T-helper 2 cell treated with Interferon-gamma antibody and Interleukin-4, amounts not matched to agents 5 μg/mL and 100 μg/mL, for 36 hours (primary cell): ENCODE results near the gene SMIM5.
"Not testable (repeated sequence)": the region's sequence is repeated elsewhere in the genome, so short reads cannot be mapped to it uniquely, and the experiment has no call there.

Source experiments
- DNase-seq: peaks from one replicate; pipeline ENCODE4 v3.0.0; 2021; ENCODE audit warnings: low spot score
- H3K27ac Mint-ChIP-seq: one replicate; pipeline ENCODE4 v1.8.0; 2021; ENCODE audit warnings: mild to moderate bottlenecking, mixed read lengths
- H3K27me3 Mint-ChIP-seq: one replicate; pipeline ENCODE4 v1.8.0; 2021; ENCODE audit warnings: low read depth, mixed read lengths
- H3K36me3 Mint-ChIP-seq: one replicate; pipeline ENCODE4 v1.8.0; 2021; ENCODE audit warnings: low read depth, mixed read lengths
- H3K4me1 Mint-ChIP-seq: one replicate; pipeline ENCODE4 v1.8.0; 2021; ENCODE audit warnings: low read depth, mixed read lengths
- H3K4me3 Mint-ChIP-seq: one replicate; pipeline ENCODE4 v1.8.0; 2022; ENCODE audit warnings: mild to moderate bottlenecking, moderate library complexity, mixed read lengths
- H3K9me3 Mint-ChIP-seq: one replicate; pipeline ENCODE4 v1.8.0; 2021; ENCODE audit warnings: mixed read lengths

SMIM5 gene

DNA sequence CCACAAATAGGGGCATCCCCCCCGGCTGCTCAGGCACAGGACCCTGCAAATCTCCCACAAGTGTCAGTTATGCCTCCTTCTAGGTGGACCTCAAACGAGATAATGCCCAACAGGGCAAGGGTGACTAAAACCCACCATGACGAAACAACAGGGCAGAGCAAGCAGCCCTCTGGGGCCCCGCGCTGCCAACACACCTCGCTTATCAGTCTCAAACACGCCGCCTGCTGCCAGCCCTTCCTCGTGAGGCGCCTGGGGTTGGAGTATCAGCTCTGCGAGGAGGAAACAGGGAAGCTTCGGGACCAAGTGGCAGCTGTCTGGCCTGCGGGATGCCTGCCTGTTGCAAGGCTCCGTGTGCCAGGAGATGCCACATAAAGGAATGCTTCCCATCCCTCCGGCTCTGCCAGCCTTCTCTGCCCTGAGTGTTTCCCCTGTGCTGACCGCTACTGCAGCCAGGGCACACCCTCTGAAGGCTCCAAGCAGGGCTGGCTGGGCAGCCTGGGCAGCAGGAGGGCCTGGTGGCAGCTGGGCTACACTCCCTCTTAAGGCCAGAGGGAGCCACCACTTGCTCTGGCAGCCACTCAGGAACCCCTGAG, 2.5 kb downstream of the SMIM5 start:
- Mint-ChIP-seq H3K36me3 (no peaks in the 10 kb centered on the region), H3K4me1 (peaks cover 1% of the 10 kb centered on the region), H3K27me3 (no peaks in the 10 kb centered on the region), H3K4me3 (no peak overlapping the region), H3K9me3 (no peaks in the 10 kb centered on the region), H3K27ac (no peak overlapping the region)
- DNase-seq, result no peak

DNA sequence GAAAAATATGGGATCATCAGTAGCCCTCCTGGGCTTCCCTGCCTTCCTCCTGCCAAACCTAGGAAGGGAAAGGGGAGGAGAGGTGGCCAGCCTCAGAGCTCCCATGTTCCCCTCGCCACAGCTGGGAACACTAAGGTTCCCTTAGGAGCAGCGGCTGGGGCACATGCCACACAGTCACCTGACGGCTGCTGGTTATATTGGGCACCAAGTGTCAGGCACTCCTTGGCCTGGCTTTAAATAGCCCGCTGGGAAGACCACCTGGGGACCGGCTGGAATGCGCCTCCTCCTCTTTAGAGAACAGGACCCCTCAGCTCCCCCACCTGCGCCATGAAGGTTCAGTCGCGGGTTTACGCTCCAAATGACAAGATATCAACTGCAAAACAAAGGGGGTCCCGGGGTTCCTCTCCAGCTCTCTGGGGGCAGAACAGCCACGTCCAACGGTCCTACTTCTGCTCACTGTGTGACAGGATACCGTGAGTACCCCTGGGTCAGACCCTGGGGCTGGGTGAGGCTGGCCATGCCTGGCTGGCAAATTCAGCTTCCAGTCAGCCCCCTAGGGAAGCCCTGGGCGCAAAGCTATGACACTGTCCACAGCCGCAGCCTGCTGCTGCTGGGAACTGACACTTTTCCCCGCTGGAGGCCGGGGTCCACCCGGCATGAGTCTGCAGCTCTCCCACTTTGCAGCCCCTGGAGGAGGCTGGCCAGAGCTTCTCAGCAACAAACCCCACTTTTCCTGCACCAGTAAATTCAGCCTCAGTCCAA, 3.3 kb downstream of the SMIM5 start:
- Mint-ChIP-seq H3K27me3 (no peaks in the 10 kb centered on the region), H3K36me3 (no peaks in the 10 kb centered on the region), H3K4me3 (no peak overlapping the region), H3K9me3 (no peaks in the 10 kb centered on the region), H3K4me1 (peaks cover 1% of the 10 kb centered on the region), H3K27ac (no peak overlapping the region)
- no peak for DNase-seq

DNA sequence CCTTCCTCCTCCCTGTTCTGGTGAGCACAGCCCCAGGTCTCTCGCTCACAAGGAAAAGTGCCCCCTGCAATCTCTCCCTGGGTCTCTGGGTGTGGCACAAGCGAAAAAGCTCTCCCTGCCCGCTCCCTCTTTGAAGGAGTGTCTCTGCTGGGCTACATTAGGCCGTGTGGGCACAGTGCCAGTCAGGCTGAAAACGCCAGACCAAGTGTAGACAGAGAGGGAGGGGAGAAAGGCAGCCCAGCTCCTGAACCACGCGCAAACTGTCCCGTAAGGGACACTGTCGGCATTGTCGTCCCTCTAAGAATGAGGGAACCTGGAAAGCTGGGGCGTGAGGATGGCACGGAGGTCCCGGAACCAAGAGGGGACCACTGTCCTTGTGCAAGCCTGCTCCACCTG, 3.9 kb downstream of the SMIM5 start:
- H3K4me3 Mint-ChIP-seq, result no peak overlapping the region
- no peak overlapping the region for H3K27ac Mint-ChIP-seq
- DNase-seq, result no peak
- H3K9me3 Mint-ChIP-seq, result no peaks in the 10 kb centered on the region
- no peaks in the 10 kb centered on the region for H3K36me3 Mint-ChIP-seq
- H3K27me3 Mint-ChIP-seq, result no peaks in the 10 kb centered on the region
- peaks cover 1% of the 10 kb centered on the region for H3K4me1 Mint-ChIP-seq

DNA sequence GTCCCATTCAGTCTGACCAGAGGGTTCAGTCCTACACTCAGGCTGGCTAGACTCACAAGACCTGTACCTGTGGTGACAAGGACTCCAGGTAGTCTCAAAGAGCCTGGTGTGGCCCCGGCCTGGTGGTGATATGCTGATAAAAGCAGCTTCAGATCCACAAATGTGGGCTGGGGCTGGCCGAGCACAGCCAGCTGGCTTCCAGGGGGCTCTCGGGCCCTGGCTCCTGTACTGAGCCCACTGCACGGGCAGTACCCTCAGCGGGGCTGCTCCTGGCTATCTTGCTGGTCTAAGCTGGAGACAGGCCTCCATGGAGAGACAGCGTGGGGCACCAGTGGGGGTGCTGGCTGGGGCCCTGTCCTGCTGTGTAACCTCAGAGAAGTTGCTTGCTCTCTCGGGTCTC, 4.3 kb downstream of the SMIM5 start:
- Mint-ChIP-seq H3K27ac (no peak overlapping the region), H3K4me3 (no peak overlapping the region), H3K4me1 (peaks cover 1% of the 10 kb centered on the region), H3K27me3 (no peaks in the 10 kb centered on the region), H3K9me3 (no peaks in the 10 kb centered on the region), H3K36me3 (no peaks in the 10 kb centered on the region)
- DNase-seq, result no peak

DNA sequence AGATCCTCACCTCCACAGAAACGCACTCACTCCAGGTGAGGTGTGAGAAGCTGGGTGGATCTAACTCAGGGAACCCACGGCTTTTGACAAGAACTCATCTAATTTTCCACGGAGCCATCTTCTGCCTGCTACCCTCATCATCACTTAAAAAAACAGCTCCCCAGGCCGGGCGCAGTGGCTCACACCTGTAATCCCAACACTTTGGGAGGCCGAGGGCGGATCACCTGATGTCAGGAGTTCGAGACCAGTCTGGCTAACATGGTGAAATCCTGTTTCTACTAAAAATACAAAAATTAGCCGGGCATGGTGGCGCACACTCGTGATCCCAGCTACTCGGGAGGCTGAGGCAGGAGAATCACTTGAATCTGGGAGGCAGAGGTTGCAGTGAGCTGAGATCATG, 4.8 kb downstream of the SMIM5 start:
- not testable (repeated sequence) for H3K9me3 Mint-ChIP-seq, H3K4me1 Mint-ChIP-seq, H3K27ac Mint-ChIP-seq, H3K27me3 Mint-ChIP-seq, H3K36me3 Mint-ChIP-seq, H3K4me3 Mint-ChIP-seq, DNase-seq

DNA sequence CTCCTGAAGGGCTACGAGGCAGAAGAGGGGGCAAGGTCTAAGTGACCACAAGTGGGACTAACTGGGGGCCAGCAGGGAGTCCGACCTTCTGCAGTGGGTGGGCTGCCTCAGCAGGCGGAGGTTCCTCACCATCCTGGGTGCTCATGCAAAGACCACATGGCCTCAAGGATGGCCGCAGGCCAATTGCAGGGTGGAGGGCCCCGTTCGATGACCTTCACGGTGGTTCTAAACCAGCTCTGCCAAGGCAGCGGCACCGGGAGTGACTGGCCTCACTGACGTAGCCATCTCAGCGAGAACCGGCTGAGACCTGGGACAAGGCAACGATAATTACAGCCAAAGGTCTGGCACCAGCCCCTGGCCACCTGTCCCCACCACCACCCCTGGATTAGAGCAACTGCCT, 5.7 kb downstream of the SMIM5 start:
- H3K4me1 Mint-ChIP-seq, result peaks cover under 1% of the 10 kb centered on the region
- no peak for DNase-seq
- H3K36me3 Mint-ChIP-seq, result no peaks in the 10 kb centered on the region
- no peaks in the 10 kb centered on the region for H3K9me3 Mint-ChIP-seq
- no peaks in the 10 kb centered on the region for H3K27me3 Mint-ChIP-seq
- H3K4me3 Mint-ChIP-seq, result no peak overlapping the region
- H3K27ac Mint-ChIP-seq, result no peak overlapping the region

DNA sequence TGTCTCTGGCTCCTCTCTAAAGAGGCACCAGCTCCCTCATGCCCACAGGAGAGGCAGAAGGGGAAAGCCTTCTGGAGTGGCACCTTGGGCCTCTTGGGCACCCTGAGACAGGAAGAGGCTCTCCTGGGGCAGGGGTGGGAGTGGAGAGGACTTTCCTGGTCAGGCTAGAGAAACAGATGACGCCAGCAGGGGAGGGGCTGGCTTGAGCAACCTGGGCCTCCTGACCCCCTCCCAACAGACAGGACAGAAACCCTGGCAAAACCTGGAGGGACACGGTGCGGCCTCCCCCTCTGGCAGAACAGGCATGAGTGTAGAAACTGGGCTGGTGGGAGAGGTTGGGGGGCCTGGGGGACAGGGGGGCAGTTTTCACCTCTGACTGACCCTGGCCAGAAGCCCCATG, 6.1 kb downstream of the SMIM5 start:
- Mint-ChIP-seq H3K36me3 (no peaks in the 10 kb centered on the region), H3K4me3 (no peak overlapping the region), H3K27me3 (no peaks in the 10 kb centered on the region), H3K9me3 (no peaks in the 10 kb centered on the region), H3K4me1 (no peaks in the 10 kb centered on the region), H3K27ac (no peak overlapping the region)
- DNase-seq, result no peak

DNA sequence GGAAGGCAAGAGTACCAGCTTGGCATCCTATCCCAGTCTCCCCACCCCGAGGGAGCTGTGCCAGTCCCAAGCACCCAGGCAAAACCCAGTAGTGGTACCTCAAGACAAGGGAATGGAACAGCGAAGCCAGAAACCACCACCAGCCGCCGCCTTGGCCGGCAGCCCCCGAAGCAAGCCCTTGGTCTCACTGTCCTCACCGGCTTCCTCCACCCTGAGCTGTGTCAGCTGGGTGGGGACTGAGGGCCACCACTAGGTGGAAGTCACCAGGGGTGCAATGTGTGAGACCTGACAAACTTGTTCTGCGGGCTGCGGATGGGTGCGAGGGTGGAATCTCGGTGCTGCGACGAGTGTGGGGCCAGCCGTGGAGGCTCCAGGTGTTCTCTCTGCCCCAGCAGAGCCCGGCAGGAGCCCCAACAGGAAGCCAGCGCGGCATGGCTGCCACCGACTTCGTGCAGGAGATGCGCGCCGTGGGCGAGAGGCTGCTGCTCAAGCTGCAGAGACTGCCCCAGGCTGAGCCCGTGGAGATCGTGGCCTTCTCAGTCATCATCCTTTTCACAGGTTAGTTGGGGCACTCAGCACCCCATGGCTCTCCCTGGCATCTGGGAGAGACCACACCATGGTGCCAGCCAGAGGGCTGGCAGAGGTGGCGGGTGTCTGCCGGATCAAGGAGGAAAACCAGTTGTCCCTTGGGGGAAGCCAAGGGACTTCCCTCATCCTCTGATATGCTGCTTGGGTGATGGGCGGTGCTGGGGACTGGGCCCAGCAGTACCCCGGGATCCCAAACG, 6.7 kb downstream of the SMIM5 start:
- Mint-ChIP-seq H3K27me3 (no peaks in the 10 kb centered on the region), H3K36me3 (no peaks in the 10 kb centered on the region), H3K4me3 (no peak overlapping the region), H3K4me1 (no peaks in the 10 kb centered on the region), H3K27ac (no peak overlapping the region), H3K9me3 (no peaks in the 10 kb centered on the region)
- DNase-seq, result no peak

DNA sequence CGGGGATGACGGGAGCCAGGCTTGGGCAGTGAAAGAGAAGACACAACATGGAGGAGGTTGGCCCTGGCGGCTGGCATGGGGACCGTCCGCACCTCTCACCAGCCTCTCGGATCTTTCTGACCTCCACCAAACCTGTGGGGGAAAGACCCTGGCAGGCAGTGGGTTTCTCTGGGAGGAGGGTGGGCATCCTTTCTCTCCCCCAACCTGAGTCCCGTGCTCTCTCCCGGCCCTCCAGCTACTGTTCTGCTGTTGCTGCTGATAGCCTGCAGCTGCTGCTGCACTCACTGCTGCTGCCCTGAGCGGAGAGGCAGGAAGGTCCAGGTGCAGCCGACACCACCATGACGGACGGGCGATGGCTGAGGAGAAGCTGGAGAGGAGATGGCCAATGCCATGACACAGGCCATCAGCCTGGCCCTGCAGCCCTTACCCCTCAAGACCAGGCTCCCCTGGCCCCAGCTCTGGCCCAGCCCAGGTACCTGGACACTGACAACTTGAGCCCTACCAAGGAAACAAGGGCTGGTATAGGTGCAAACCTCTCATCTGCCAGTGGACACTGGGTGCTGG, 7.4 kb downstream of the SMIM5 start:
- no peaks in the 10 kb centered on the region for H3K27me3 Mint-ChIP-seq
- no peak overlapping the region for H3K4me3 Mint-ChIP-seq
- H3K9me3 Mint-ChIP-seq, result no peaks in the 10 kb centered on the region
- no peaks in the 10 kb centered on the region for H3K36me3 Mint-ChIP-seq
- DNase-seq, result no peak
- H3K27ac Mint-ChIP-seq, result no peak overlapping the region
- H3K4me1 Mint-ChIP-seq, result peaks cover under 1% of the 10 kb centered on the region

DNA sequence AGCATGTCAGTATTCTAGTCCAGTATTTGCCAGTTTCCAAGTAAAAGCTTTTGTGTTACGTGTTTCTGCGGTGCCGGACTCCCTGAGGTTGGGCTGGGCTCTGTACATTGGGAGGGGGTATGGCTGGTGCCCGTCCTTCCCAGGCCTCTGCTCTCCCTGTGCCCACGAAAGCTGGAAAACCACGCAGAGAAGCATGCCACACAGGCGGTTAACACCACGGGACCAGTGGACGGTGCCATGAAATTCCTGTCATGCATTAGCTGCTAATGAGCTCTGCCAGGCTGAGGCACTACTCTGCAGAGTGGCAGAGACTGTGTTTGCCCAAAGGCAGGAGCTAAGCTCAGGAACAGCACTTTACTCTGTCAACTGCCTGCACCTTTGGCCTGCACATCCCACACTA, 8.1 kb downstream of the SMIM5 start:
- H3K9me3 Mint-ChIP-seq, result no peaks in the 10 kb centered on the region
- peaks cover 8% of the 10 kb centered on the region for H3K4me1 Mint-ChIP-seq
- no peaks in the 10 kb centered on the region for H3K27me3 Mint-ChIP-seq
- no peak overlapping the region for H3K27ac Mint-ChIP-seq
- DNase-seq, result no peak
- no peak overlapping the region for H3K4me3 Mint-ChIP-seq
- no peaks in the 10 kb centered on the region for H3K36me3 Mint-ChIP-seq

DNA sequence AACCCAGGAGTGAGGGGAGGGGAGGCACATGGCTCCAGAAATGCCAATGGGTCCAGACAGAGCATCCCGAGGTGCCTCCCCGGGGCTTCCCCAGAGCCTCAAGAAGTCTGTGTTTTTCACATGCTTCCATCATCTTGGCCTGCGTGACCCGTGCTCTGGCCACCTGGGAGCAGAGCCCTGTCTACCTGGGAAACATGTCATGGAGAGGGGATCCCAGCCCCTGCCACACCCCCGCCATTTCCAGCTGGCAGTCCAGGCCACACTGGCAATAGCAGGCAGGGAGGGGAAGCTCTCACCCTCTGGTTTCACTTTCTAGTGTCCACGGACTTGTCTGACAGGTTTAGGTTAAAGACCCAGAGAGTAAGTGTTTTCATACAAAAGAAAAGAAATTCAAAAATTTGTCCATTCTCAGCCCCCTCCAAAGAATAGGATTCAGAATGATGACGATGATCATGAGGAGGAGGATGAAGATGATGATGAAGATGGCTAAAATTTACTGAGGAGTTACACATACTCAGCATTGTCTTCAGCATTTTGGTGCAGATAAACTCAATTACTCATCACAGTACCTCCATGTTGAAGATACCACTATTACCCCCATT, 9.0 kb downstream of the SMIM5 start:
- no peaks in the 10 kb centered on the region for H3K27me3 Mint-ChIP-seq
- H3K36me3 Mint-ChIP-seq, result no peaks in the 10 kb centered on the region
- no peak for DNase-seq
- no peaks in the 10 kb centered on the region for H3K9me3 Mint-ChIP-seq
- no peak overlapping the region for H3K27ac Mint-ChIP-seq
- no peak overlapping the region for H3K4me3 Mint-ChIP-seq
- peaks cover 8% of the 10 kb centered on the region for H3K4me1 Mint-ChIP-seq

DNA sequence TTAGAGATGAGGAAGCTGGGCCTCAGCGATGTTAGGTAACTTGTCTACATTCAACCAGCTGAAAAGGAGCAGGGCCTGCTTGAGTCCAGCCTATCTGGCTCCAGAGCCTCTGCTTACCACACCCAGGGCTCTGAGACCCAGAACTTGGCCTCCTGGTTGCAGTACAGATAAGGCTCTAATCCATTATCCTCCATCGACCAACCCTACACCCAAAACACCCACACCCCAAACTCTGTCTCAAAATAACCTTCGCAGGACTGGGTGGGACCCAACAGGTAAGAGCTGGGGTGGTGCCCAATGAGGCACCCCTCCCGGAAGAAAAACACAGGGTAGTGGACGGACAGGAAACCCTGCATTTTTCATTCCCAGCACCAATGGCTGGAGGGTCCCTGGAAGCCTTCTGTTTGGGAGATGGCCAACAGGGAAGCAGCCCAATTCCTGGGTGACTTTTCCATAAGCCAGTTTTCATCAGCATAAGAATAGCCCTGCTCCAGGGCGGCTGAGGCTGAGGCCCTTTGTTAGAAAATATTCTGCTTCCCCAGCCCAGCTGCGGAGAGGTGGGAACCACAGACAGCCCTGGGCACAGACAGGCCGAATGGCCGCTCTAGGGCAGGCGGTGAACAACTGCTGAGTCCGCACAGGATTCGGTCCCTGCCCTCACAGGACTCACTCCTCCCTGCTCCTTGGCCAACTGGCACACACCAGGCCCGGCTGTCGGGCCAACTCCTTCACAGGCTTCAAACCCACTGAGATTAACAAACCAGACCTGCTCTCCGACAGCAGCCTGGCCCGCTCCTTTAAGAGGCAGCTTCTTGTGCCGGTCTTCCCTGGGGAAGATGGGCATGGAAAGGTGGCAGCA, 9.8 kb downstream of the SMIM5 start:
- Mint-ChIP-seq H3K9me3 (no peaks in the 10 kb centered on the region), H3K4me1 (peaks cover 8% of the 10 kb centered on the region), H3K27me3 (no peaks in the 10 kb centered on the region), H3K36me3 (no peaks in the 10 kb centered on the region), H3K4me3 (no peak overlapping the region), H3K27ac (no peak overlapping the region)
- DNase-seq, result no peak

DNA sequence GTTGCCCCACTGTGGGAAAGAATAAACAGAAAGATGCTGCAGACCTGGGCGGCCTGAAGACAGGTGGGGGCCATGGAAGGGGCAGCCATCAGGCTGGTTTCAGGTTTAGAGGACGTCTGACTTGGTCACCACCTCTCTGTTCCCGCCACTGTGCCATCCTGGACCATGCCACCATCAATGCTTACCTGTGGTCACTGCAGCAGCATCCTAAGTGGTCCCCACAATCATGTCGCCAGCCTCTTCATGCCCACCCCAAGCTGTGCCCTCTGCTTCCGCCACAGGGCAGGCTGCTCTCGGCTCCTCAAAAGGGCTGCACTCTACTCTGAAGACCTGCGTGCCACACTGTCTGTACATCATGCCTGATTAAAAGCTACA, 10.4 kb downstream of the SMIM5 start:
- H3K4me3 Mint-ChIP-seq, result no peak overlapping the region
- no peaks in the 10 kb centered on the region for H3K9me3 Mint-ChIP-seq
- no peaks in the 10 kb centered on the region for H3K27me3 Mint-ChIP-seq
- no peak for DNase-seq
- H3K27ac Mint-ChIP-seq, result no peak overlapping the region
- H3K36me3 Mint-ChIP-seq, result no peaks in the 10 kb centered on the region
- H3K4me1 Mint-ChIP-seq, result peaks cover 8% of the 10 kb centered on the region
